PC-3 (cell line): Measurements from ENCODE around the gene SMPD3.

Experiments used
- CTCF ChIP-seq: fragments of 300-600 bp; sonication (generic); conservative IDR thresholded peaks from 2 replicates; pipeline ENCODE4 v1.5.1; 2017; ENCODE audit warnings: antibody characterized with exemption, low read depth, mild to moderate bottlenecking, low read length
- EZH2 ChIP-seq: fragments of 300-600 bp; sonication (generic); IDR thresholded peaks from one replicate; pipeline ENCODE4 v1.6.1; 2017; ENCODE audit warnings: antibody characterized with exemption, mild to moderate bottlenecking, low read length; ENCODE audit not compliant: unreplicated experiment

GRCh38 chr16:68371706-68372380, 76.5 kb downstream of the SMPD3 start:
- no peak for TF ChIP-seq CTCF
- no peak for TF ChIP-seq EZH2
